Breast epithelium (tissue), 4 donors: ENCODE results near the gene RAB39A. TPM values are rescaled to one million over a fixed set of nuclear protein-coding genes. Genes with fewer than 3 reads are reported as not detected.

Source experiments
- DNase-seq, 2 donors: peaks; one replicate each; pipeline ENCODE4 v3.0.0-alpha.2; 2019; ENCODE audit warnings: low spot score in 2 of 2
- H3K27ac ChIP-seq, 2 donors: fragments of 200-600 bp; sonication (generic) in 1 of 2; one replicate each; pipeline ENCODE4 v1.5.1; 2016 to 2019; ENCODE audit warnings: mild to moderate bottlenecking in 1 of 2
- H3K27me3 ChIP-seq, 2 donors: fragments of 200-600 bp; sonication (generic) in 1 of 2; one replicate each; pipeline versions ENCODE4 v1.5.1 to v1.6.0; 2017 to 2019; ENCODE audit warnings: control low read depth in 1 of 2, mild to moderate bottlenecking in 1 of 2
- H3K36me3 ChIP-seq: fragments of 200-600 bp; one replicate; pipeline ENCODE4 v1.5.1; 2019
- H3K4me1 ChIP-seq, 2 donors: fragments of 200-600 bp; sonication (generic); one replicate each; pipeline ENCODE4 v1.5.1; 2016 to 2019; ENCODE audit warnings: control low read depth in 1 of 2
- H3K4me3 ChIP-seq, 3 donors: fragments of 200-600 bp; sonication (generic); 1 replicate in 2 of 3; 2 replicates in 1 of 3; pipeline ENCODE4 v1.5.1; 2016 to 2019; ENCODE audit warnings: mild to moderate bottlenecking in 3 of 3, moderate library complexity in 2 of 3
- H3K9me3 ChIP-seq, 2 donors: fragments of 200-600 bp; sonication (generic) in 1 of 2; one replicate each; pipeline ENCODE4 v1.5.1; 2016 to 2019; ENCODE audit warnings: control low read depth in 1 of 2
- POLR2A ChIP-seq: fragments of 450-650 bp; IDR thresholded peaks from one replicate; pipeline ENCODE4 v1.6.1; 2016; ENCODE audit warnings: antibody characterized with exemption, mild to moderate bottlenecking, moderate library complexity
- POLR2AphosphoS5 ChIP-seq, 3 donors: sonication (generic); formaldehyde crosslinking; IDR thresholded peaks; one replicate each; pipeline ENCODE4 v1.6.1; 2017; ENCODE audit warnings: antibody characterized with exemption in 3 of 3
- intact Hi-C: fragments of 100-400 bp; cut with DNase I; formaldehyde crosslinking; loops from one replicate; pipeline ENCODE4 v1.15.1; 2023; ENCODE audit warnings: low total_unique reads
- total RNA-seq, 3 donors: library from RNA; depleted of rRNA; stranded (reverse); fragments of >200 nt; gene quantifications; one replicate each; pipeline ENCODE4 v1.1.0, GENCODE V29; 2016
- TF ChIP-seq, protein P1 (sequence below), 3 donors: fragments of 450-650 bp; IDR thresholded peaks; one replicate each; pipeline ENCODE4 v1.5.1; 2016 to 2017; ENCODE audit warnings: antibody characterized with exemption in 3 of 3, mild to moderate bottlenecking in 3 of 3, moderate library complexity in 3 of 3

The RAB39A gene
- total RNA-seq, 3 donors from 2014 or later = 0.98 to 2.2 (median 1.0) TPM

DNA sequence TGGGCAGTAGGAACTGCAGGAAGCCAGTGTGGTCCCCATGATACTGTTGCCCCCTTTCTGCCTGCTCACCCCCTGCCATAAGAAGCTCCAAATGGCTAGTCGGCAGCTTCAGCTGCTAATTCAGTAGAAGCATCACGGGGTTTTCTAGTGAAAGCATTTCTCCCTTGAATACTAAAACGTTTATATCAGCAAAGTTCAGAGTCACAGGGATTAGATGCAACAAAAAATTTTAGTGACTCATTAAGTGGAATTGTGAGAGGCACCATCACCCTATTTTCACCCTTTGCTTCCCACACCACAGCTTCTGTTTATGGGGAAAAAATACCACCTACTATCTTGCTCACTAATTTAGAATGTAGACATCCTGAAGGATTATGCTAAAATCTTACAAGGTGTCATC lies 25.2 kb downstream of the RAB39A start:
- H3K27me3 ChIP-seq = no peaks in the 10 kb centered on the region
- no peaks in the 10 kb centered on the region for H3K36me3 ChIP-seq
- H3K27ac ChIP-seq = no peak overlapping the region
- TF ChIP-seq, protein P1, sequence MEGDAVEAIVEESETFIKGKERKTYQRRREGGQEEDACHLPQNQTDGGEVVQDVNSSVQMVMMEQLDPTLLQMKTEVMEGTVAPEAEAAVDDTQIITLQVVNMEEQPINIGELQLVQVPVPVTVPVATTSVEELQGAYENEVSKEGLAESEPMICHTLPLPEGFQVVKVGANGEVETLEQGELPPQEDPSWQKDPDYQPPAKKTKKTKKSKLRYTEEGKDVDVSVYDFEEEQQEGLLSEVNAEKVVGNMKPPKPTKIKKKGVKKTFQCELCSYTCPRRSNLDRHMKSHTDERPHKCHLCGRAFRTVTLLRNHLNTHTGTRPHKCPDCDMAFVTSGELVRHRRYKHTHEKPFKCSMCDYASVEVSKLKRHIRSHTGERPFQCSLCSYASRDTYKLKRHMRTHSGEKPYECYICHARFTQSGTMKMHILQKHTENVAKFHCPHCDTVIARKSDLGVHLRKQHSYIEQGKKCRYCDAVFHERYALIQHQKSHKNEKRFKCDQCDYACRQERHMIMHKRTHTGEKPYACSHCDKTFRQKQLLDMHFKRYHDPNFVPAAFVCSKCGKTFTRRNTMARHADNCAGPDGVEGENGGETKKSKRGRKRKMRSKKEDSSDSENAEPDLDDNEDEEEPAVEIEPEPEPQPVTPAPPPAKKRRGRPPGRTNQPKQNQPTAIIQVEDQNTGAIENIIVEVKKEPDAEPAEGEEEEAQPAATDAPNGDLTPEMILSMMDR (IDR thresholded peaks at IDR 0.05) = no peak
- TF ChIP-seq POLR2AphosphoS5 (IDR thresholded peaks at IDR 0.05) (no peak), POLR2A (no peak)
- intact Hi-C loops = no loop called here
- no peaks in the 10 kb centered on the region for H3K4me1 ChIP-seq
- H3K9me3 ChIP-seq = no peaks in the 10 kb centered on the region
- DNase-seq = no peak
- no peak overlapping the region for H3K4me3 ChIP-seq

DNA sequence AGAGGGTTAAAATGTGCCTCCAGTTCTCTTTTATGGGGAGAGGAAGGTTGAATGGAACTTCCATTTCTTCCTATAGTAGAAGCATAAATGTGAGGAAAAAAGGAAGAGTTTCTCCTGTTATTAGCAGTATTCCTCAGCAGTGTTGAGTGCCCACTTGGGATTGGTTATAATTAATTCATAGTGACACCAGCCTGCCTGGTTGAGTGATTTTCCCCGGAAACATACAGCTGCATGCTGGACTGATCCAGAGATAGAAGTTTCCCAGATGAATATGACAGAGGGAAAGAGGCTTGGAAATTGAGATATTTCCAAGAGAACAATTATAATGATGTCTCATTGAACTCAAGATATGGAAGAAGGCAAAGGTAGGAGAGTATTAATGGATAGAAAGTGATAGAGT lies 28.3 kb downstream of the RAB39A start:
- TF ChIP-seq POLR2AphosphoS5 (IDR thresholded peaks at IDR 0.05) = no peak
- no peak for TF ChIP-seq POLR2A
- TF ChIP-seq, protein P1 (IDR thresholded peaks at IDR 0.05) = no peak
- Histone ChIP-seq H3K4me1 (no peaks in the 10 kb centered on the region), H3K9me3 (no peaks in the 10 kb centered on the region), H3K36me3 (no peaks in the 10 kb centered on the region), H3K27me3 (no peaks in the 10 kb centered on the region), H3K4me3 (no peak overlapping the region), H3K27ac (no peak overlapping the region)
- intact Hi-C loops = no loop called here
- no peak for DNase-seq

DNA sequence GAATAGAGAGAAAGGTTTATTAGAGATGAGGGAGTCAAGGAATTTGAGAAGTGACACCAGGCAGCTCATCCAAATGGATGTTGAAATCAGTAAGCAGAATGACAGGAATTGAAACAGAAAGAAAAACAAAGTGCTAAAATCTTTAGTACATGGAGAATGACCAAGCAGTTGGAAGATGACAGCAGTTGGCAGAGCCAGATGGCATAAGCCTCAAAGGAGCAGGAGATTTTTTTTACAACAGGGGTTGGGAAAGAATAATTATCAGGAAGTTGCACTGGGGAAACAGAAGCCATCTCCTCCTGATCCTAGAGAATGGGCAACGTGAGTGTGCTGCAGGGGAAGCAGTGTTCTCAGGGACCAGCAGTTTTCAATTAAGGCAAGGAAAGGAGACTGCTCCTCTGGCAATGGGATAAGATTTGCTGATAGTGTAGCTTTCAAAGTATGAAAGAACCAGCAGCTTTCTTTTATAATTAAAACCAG lies 28.9 kb downstream of the RAB39A start:
- no peaks in the 10 kb centered on the region for H3K27me3 ChIP-seq
- H3K4me1 ChIP-seq = no peaks in the 10 kb centered on the region
- no peak for DNase-seq
- H3K9me3 ChIP-seq = no peaks in the 10 kb centered on the region
- peak overlapping the region in 1 of 3 donors; percentile 28 for H3K4me3 ChIP-seq
- no peak overlapping the region for H3K27ac ChIP-seq
- peak in 1 of 3 donors; percentile 51 for TF ChIP-seq POLR2AphosphoS5 (IDR thresholded peaks at IDR 0.05)
- TF ChIP-seq, protein P1 (IDR thresholded peaks at IDR 0.05) = no peak
- TF ChIP-seq POLR2A = no peak
- intact Hi-C loops = no loop called here
- H3K36me3 ChIP-seq = no peaks in the 10 kb centered on the region

DNA sequence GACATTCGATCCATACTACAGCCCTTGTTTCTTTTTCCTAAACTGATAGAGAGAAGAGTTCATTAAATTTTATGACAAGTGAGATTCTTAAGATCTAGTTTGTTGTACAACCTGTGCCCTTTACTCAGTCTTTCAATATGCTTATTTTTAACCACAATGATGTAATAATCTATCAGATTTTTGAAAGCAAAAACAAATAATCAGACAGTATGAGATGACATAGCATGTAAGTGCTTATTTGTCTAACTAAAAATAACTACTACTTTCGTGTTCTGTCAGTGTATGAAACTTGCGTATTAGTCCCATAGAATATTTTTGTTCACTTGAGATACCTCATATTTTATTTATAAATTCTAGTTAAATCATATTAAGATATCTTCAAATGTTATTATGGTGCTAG lies 33.2 kb downstream of the RAB39A start:
- Histone ChIP-seq H3K9me3 (no peaks in the 10 kb centered on the region), H3K27me3 (no peaks in the 10 kb centered on the region), H3K4me3 (no peak overlapping the region), H3K36me3 (no peaks in the 10 kb centered on the region), H3K4me1 (no peaks in the 10 kb centered on the region), H3K27ac (no peak overlapping the region)
- no peak for DNase-seq
- intact Hi-C loops = no loop called here
- TF ChIP-seq POLR2A (no peak), POLR2AphosphoS5 (IDR thresholded peaks at IDR 0.05) (no peak)

DNA sequence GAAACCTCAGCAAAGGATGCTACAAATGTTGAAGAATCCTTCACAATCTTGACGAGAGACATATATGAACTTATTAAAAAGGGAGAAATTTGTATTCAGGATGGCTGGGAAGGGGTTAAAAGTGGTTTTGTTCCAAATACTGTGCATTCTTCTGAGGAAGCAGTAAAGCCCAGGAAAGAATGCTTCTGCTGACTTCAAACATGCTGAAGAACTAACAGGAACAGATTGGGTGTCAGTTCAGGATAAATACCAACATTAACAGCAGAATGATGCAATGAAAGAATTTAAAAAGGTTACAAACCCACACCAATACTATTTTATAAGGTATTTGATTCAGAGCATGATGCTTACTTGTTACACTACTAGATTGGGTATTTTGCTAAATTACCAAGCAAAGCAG lies 33.9 kb downstream of the RAB39A start:
- Histone ChIP-seq H3K4me1 (no peaks in the 10 kb centered on the region), H3K4me3 (no peak overlapping the region), H3K27ac (no peak overlapping the region), H3K36me3 (no peaks in the 10 kb centered on the region), H3K27me3 (no peaks in the 10 kb centered on the region), H3K9me3 (no peaks in the 10 kb centered on the region)
- intact Hi-C loops = no loop called here
- DNase-seq = no peak
- TF ChIP-seq, protein P1 (IDR thresholded peaks at IDR 0.05) = no peak
- TF ChIP-seq POLR2AphosphoS5 (IDR thresholded peaks at IDR 0.05) (no peak), POLR2A (no peak)

DNA sequence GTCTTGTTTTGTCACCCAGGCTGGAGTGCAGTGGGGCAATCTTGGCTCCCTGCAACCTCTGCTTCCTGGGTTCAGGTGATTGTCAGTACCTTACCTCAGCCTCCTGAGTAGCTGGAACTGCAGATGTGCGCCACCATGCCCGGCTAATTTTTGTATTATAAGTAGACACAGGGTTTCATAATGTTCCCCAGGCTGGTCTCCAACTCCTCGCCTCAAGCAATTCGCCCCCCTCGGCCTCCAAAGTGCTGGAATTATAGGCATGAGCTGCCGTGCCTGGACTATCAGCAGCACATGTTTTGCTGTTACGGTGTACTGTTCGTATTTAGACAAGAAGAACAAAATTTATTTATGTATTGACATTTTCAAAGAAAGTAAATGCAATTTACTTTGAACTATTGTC lies 34.8 kb downstream of the RAB39A start:
- TF ChIP-seq, protein P1 (IDR thresholded peaks at IDR 0.05) = no peak
- TF ChIP-seq POLR2AphosphoS5 (IDR thresholded peaks at IDR 0.05) (no peak), POLR2A (no peak)
- H3K27me3 ChIP-seq = no peaks in the 10 kb centered on the region

More for the DNA sequence above, 34.8 kb downstream of the RAB39A start:
- Histone ChIP-seq H3K4me1 (no peaks in the 10 kb centered on the region), H3K4me3 (no peak overlapping the region), H3K27ac (no peak overlapping the region), H3K36me3 (no peaks in the 10 kb centered on the region), H3K9me3 (no peaks in the 10 kb centered on the region)
- DNase-seq = no peak
- intact Hi-C loops = no loop called here
